Transverse colon (tissue), 4 donors: ENCODE data around the gene LRRC3C.

ENCODE experiments used
- CTCF ChIP-seq, 5 experiments: fragments of 200-600 bp in 3 of 5; fragments of 450-650 bp in 2 of 5; sonication (generic) in 3 of 5; IDR thresholded peaks; 1 replicate in 2 of 5; 2 replicates in 3 of 5; pipeline ENCODE4 v1.5.1; 2016 to 2017; ENCODE audit warnings: antibody characterized with exemption in 5 of 5, inconsistent platforms in 3 of 5, mild to moderate bottlenecking in 2 of 5, moderate library complexity in 1 of 5
- POLR2A ChIP-seq: fragments of 450-650 bp; IDR thresholded peaks from one replicate; pipeline ENCODE4 v1.6.1; 2016; ENCODE audit warnings: antibody characterized with exemption, mild to moderate bottlenecking, moderate library complexity
- POLR2AphosphoS5 ChIP-seq, 3 donors: sonication (generic); formaldehyde crosslinking; IDR thresholded peaks; one replicate each; pipeline ENCODE4 v1.6.1; 2016; ENCODE audit warnings: antibody characterized with exemption in 3 of 3

GRCh38 chr17:39920218-39921210, 7.0 kb upstream of the LRRC3C start:
- TF ChIP-seq CTCF (IDR thresholded peaks at IDR 0.05): no peak
- no peak for TF ChIP-seq POLR2A
- no peak for TF ChIP-seq POLR2AphosphoS5 (IDR thresholded peaks at IDR 0.05)
